Inferior parietal cortex (tissue), 1 donor: ENCODE results near the gene FAM98A.

Source experiments
- DNase-seq: peaks from one replicate; pipeline ENCODE4 v3.0.0-alpha.2; 2016; ENCODE audit errors: extremely low spot score

FAM98A gene

GRCh38 chr2:33599175-33599942 lies at the start of gene FAM98A:
Gene FAM98A (minus strand): TSS chr2:33599299. CDS start chr2:33599221, 78 bp downstream.
- DNase-seq = peak; percentile 99

DNA sequence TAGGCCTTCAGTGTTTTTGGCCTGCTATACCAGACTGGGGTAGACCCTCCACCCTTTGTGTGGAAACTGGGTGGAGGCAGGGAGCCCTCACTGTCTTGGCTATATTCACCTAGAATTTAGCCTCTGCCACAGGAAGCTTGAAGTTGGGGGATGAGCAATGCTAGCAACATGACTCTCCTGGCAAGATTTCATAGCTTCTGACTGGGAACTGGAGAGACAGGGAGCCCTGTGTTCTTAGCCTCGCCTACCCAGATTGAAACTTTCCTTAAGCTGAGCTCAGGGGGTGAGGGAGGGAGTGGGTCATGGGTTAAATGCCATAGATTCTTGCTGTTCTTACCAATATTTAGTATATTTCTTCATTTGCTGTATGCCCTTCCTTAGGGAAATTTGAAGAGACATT lies 46.8 kb upstream of the FAM98A start:
- no peak for DNase-seq

DNA sequence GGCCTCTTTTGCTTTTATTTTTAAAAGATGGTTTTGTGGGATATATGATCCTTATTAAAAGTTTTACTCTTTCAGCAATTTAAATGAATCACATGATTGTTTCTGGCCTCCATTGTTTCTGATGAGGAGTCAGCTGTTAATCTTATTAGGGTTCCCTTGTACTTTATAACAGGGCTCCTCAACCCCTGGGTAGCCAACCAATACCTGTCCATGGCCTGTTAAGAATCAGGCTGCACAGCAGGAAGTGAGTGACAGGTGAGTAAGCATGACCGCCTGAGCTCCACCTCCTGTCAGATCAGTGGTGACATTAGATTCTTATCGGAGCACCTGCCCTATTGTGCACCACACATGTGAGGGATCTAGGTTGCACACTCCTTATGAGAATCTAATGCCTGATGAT lies 45.1 kb upstream of the FAM98A start:
- no peak for DNase-seq

GRCh38 chr2:33636001-33636400 lies 36.9 kb upstream of the FAM98A start:
- DNase-seq = no peak

DNA sequence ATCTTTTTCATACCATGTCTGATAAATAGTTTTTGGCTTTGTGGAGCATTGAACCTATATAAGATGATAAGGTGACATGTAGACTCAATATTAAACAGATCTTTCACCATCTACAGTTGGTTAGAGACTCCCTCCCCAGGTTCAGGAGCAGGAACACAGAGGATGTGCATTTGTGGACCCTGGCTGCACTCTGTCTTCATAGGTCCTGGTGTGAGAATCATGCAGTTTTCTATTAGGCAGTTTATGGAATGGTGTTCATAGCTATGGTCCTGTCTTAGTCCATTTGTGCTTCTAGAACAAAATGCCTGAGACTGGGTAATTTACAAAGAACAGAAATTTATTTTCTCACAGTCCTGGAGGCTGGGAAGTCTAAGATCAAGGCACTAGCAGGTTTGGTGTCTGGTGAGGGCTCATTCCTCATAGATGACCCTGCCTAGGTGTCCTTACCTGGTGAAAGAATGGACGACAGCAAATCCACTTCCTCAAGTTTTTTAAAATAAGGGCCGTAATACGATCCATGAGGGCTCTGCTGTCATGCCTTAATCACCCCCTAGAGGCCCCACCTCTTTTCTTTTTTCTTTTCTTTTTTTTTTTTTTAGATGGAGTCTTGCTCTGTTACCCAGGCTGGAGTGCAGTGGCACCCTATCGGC lies 35.3 kb upstream of the FAM98A start:
- DNase-seq = no peak

DNA sequence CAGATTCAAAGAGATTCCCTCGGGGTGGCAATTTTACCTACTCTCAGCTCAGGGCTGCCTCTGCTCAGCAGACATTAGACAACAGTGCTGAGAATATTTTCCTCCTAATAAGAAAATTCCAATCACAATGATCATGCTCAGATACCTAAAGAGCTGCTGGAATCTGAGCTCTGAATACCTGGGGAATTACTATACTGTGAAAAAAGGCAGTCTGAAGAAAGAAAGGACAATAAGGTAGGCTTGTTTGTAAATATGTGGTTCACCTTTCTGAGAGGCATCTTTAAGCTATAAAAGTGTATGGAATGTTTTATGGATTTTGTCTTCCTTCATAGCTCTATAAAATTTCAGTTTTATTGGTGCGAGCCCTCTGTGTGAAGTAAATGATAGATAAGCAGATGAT lies 34.2 kb upstream of the FAM98A start:
- DNase-seq = no peak

- DNase-seq = no peak
These were observed 33.7 kb upstream of the FAM98A start for GRCh38 chr2:33632831-33633230.

DNA sequence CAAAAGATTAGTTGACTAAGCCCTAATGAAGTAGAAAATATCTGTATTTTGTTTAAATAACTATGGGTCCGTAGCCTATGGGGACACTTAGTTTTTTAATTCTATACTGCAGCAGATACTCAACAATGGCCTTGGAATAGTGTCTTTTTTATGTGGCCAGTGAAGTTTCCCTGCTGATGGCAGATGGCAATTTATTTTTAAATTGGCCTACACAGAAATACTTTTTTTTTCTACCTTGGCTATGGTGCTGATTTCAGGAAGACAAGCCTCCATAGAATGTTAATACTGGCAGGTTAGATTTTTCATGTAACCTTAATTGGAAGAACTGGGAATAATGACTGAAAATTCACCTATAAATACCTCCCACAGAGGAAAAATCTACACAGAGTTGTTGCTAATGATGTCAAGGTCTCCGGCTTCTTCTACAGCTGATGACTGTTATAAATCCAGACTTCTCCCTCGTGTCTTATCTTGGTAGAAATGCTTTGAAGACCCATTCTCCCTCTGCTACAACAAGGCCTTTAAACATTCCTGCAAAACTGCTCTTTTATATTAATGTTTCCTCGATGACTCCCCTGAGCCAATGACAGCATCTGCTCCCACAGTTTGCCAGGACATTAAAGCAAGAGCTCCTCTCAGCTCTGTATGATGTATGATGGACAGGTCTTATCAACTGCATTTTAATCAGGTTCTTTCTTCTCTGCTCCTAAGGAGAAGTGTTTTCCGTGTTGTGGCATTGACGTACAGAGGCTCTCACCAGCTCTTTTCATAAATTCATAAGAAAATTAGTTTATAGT lies 29.1 kb upstream of the FAM98A start:
- DNase-seq = no peak

- DNase-seq = no peak
These were observed 19.9 kb upstream of the FAM98A start for GRCh38 chr2:33619028-33619427.

- DNase-seq = no peak
These were observed 18.9 kb upstream of the FAM98A start for GRCh38 chr2:33617989-33618388.

- no peak for DNase-seq
These were observed 18.3 kb upstream of the FAM98A start for GRCh38 chr2:33617401-33617800.

DNA sequence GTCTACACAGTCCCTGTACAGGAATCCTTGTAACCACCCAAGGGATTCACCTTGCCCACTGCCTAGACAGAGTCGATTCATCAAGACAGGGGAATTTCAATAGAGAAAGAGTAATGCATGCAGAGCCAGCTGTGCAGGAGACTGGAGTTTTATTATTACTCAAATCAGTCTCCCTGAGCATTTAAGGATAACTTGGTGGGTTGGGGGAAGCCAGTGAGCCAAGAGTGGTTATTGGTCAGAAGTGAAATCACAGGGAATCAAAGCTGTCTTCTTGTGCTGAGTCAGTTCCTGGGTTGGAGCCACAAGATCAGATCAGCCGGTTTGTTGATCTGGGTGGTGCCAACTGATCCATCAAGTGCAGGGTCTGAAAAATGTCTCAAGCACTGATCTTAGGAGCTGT lies 17.8 kb upstream of the FAM98A start:
- no peak for DNase-seq

GRCh38 chr2:33614190-33614589 lies 15.1 kb upstream of the FAM98A start:
- no peak for DNase-seq

DNA sequence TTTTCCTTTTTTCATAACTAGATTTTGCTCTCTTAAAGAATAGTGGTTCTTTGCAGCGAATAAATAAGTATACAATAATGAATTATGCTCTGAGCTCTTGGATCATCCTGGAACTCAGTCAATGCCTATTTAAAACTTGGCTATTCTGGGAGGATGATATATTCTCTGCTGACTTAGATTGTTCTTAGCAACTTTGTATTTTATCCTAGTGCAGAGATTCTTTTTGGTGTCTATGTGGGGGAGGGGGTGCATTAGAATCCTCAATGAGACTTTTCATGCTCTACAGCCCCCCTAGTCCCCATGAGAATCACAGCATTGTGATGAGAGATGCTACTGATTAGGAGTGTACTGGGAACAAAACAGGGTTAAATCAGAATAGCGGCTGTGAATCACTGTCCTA lies 8.8 kb upstream of the FAM98A start:
- DNase-seq = no peak

DNA sequence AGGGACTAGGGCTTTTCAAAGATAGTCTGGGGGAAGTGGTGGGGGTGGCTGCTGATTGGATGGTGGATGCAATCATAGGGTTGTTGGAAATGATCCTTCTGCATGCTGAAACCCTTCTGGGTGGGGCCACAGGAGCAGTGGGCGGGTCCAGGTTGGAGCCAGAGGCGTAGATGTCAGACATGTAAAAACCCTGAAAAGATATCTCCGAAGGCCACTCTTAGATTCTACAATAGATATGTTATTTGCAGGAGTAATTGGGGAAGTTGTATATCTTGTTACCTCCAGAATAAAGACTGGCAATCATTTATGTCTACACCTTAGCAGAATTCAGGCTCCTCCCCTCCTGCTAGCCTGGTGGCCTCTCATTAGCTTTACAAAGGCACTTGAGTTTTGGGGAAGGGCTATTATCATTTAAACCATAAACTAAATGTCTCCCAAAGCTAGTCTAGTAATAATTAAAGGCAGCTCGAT lies 8.2 kb upstream of the FAM98A start:
- DNase-seq = no peak

- DNase-seq = no peak
These were observed 7.5 kb upstream of the FAM98A start for GRCh38 chr2:33606622-33607021.

DNA sequence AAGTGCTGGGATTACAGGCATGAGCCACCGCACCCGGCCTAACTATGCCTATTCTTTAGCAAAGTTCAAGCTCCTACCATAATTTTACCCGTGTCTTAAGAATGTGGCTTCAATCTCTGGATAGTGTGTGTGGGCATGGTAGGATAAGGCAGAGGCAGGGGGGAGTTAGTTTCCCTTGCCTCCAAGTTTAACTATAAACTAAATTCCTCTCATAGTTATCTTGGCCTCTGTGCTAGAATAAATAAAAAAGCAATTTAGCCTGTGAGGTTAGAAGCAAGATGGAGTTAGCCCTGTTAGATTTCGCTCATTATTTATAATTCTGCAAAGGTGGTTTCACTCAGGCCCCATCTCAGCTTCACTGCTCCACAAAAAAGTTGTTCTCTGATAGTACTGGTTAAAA lies 7.0 kb upstream of the FAM98A start:
- DNase-seq = no peak

- DNase-seq = no peak
These were observed 6.0 kb upstream of the FAM98A start for GRCh38 chr2:33605056-33605455.

- no peak for DNase-seq
These were observed 4.3 kb upstream of the FAM98A start for GRCh38 chr2:33603416-33603815.

- no peak for DNase-seq
These were observed 3.2 kb upstream of the FAM98A start for GRCh38 chr2:33602201-33602830.

DNA sequence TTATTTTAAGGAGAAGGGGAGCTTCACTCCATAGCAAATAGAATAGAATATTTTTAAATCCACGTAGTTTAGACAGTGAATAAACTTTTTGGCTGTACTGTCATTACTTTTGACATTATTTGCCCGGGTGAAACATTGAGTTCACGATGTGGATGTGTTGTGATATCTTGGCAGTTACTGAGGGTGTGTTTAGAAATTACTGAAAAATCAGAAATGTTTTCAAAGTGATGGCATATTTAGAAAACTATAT lies 769 bp upstream of the FAM98A start:
- DNase-seq = no peak

- DNase-seq = no peak
These were observed 431 bp downstream of the FAM98A start for GRCh38 chr2:33598561-33599174.
